Activated naive CD4-positive, alpha-beta T cell treated with anti-CD3 and anti-CD28 coated beads for 36 hours (primary cell): ENCODE data around the gene TMEM204. TPM values are rescaled to one million over a fixed set of nuclear protein-coding genes. Genes with fewer than 3 reads are reported as not detected.

ENCODE experiments used
- CTCF ChIA-PET: fragments of 350-600 bp; sonication (Branson Sonifier 250); formaldehyde crosslinking; loops from one replicate; lab custom pipeline; 2021; ENCODE audit warnings: antibody characterized with exemption; lab: Charles Lee
- DNase-seq: peaks from one replicate; pipeline ENCODE4 v3.0.0-alpha.2; 2020
- H3K27ac Mint-ChIP-seq: one replicate; pipeline ENCODE4 v1.8.0; 2021; ENCODE audit warnings: mild to moderate bottlenecking, mixed read lengths
- H3K27me3 Mint-ChIP-seq: one replicate; pipeline ENCODE4 v1.8.0; 2021; ENCODE audit warnings: low read depth, mixed read lengths
- H3K36me3 Mint-ChIP-seq: one replicate; pipeline ENCODE4 v1.8.0; 2021; ENCODE audit warnings: low read depth, mixed read lengths
- H3K4me1 Mint-ChIP-seq: one replicate; pipeline ENCODE4 v1.8.0; 2021; ENCODE audit warnings: low read depth, mixed read lengths
- H3K4me3 Mint-ChIP-seq: one replicate; pipeline ENCODE4 v1.8.0; 2021; ENCODE audit warnings: mild to moderate bottlenecking, moderate library complexity, mixed read lengths
- H3K9me3 Mint-ChIP-seq: one replicate; pipeline ENCODE4 v1.8.0; 2021; ENCODE audit warnings: mixed read lengths
- intact Hi-C: fragments of 100-400 bp; cut with micrococcal nuclease; formaldehyde crosslinking; loops from one replicate; pipeline ENCODE4 v1.15.1; 2023
- total RNA-seq, 2 experiments: library from RNA; stranded (reverse); gene quantifications; one replicate each; pipeline ENCODE4 v1.2.3, GENCODE V29; 2021

Gene TMEM204
- total RNA-seq, 2 experiments from 2014 or later: 7.7 to 8.2 TPM

- Mint-ChIP-seq H3K4me1 (peaks cover 38% of the 10 kb centered on the region), H3K4me3 (no peak overlapping the region), H3K27me3 (no peaks in the 10 kb centered on the region), H3K9me3 (no peaks in the 10 kb centered on the region), H3K36me3 (no peaks in the 10 kb centered on the region), H3K27ac (peak overlapping the region; percentile 52)
- CTCF ChIA-PET: interaction anchor here (0.6 to 1.7 kb wide), 2 partner anchors 12 to 207 kb away, joined by 3 to 4 read pairs; no protein-coding TSS in a partner anchor
- intact Hi-C loops: no loop called here
- DNase-seq: no peak
Observed at GRCh38 chr16:1560866-1561265, 27.4 kb downstream of the TMEM204 start.

DNA sequence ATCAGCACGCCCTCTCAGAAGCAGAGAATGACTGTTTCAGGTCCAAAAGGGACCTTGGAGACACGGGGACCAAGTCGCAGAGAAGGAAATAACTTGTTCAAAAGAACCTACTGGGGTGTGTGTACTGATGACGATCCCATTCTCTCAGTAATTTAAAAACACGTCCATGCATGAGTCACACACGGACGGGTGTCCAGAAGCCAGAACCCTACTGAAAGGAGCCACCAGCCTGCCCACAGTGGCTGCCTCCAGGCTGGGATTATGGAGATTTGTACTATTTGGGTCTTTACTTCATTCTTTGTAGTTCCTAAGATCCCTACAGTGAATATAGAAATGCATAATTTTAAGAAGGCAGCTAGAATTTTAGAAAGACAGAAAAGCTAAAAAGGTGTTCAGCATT lies 27.8 kb downstream of the TMEM204 start:
- Mint-ChIP-seq H3K36me3 (no peaks in the 10 kb centered on the region), H3K4me3 (no peak overlapping the region), H3K27ac (no peak overlapping the region), H3K27me3 (no peaks in the 10 kb centered on the region), H3K4me1 (peaks cover 38% of the 10 kb centered on the region), H3K9me3 (no peaks in the 10 kb centered on the region)
- DNase-seq: no peak
- intact Hi-C loops: no loop called here
- CTCF ChIA-PET: interaction anchor here (0.6 to 1.7 kb wide), 2 partner anchors 12 to 207 kb away, joined by 3 to 4 read pairs; no protein-coding TSS in a partner anchor

DNA sequence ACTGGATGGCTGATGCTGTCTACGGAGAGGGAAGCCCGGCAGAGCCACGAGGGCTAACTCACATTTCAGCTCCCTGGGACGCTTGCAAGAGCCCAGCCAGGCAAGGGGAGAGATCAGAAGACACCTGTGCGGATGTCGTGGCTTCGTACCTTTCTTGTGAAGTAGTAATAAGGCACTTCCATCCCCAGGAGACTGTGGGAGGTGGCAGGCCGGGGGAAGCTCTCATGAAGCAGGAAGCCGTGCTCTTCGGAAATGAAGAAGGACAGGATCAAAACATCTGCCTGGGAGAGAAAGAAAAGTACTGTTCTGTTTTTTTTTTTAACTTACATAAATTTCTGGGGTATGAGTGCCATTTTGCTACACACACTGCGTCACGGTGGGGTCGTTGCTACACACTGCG lies 28.4 kb downstream of the TMEM204 start:
- intact Hi-C loops: no loop called here
- CTCF ChIA-PET: interaction anchor here (1.7 kb wide), 1 partner anchor 11 kb away, joined by 4 read pairs; no protein-coding TSS in a partner anchor
- H3K9me3 Mint-ChIP-seq: no peaks in the 10 kb centered on the region
- H3K4me3 Mint-ChIP-seq: no peak overlapping the region
- H3K4me1 Mint-ChIP-seq: peaks cover 38% of the 10 kb centered on the region
- no peaks in the 10 kb centered on the region for H3K27me3 Mint-ChIP-seq
- no peaks in the 10 kb centered on the region for H3K36me3 Mint-ChIP-seq
- no peak for DNase-seq
- no peak overlapping the region for H3K27ac Mint-ChIP-seq

GRCh38 chr16:1563786-1564185 lies 30.3 kb downstream of the TMEM204 start:
- Mint-ChIP-seq H3K9me3 (no peaks in the 10 kb centered on the region), H3K36me3 (no peaks in the 10 kb centered on the region), H3K4me3 (no peak overlapping the region), H3K27me3 (no peaks in the 10 kb centered on the region), H3K4me1 (peaks cover 36% of the 10 kb centered on the region), H3K27ac (no peak overlapping the region)
- intact Hi-C loops: no loop called here
- CTCF ChIA-PET: interaction anchor here (0.7 kb wide), 1 partner anchor 8 kb away, joined by 3 read pairs; no protein-coding TSS in a partner anchor
- no peak for DNase-seq

DNA sequence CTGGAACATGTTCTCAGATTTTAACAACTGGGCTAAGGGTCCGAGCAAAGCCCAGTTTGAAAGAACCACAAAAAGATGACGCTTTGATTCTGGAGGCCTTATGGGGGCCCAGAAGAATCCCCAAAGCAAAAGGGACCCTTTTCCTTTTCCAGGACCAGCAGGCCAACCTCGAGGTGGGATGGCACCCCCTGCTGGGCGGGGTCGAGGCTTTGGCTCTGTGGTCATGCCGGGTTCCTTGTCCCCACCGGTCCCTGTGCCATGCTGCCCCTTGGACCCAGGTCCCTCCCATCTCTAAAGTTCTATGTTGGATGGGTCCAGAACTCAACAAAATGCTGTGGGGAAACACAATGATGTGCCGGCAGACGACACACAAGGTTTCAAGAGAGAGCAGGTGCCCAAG lies 30.9 kb downstream of the TMEM204 start:
- no peak for DNase-seq
- CTCF ChIA-PET: no interaction called here
- H3K36me3 Mint-ChIP-seq: no peaks in the 10 kb centered on the region
- no peaks in the 10 kb centered on the region for H3K27me3 Mint-ChIP-seq
- intact Hi-C loops: no loop called here
- H3K9me3 Mint-ChIP-seq: no peaks in the 10 kb centered on the region
- H3K4me3 Mint-ChIP-seq: no peak overlapping the region
- H3K27ac Mint-ChIP-seq: no peak overlapping the region
- peaks cover 32% of the 10 kb centered on the region for H3K4me1 Mint-ChIP-seq

DNA sequence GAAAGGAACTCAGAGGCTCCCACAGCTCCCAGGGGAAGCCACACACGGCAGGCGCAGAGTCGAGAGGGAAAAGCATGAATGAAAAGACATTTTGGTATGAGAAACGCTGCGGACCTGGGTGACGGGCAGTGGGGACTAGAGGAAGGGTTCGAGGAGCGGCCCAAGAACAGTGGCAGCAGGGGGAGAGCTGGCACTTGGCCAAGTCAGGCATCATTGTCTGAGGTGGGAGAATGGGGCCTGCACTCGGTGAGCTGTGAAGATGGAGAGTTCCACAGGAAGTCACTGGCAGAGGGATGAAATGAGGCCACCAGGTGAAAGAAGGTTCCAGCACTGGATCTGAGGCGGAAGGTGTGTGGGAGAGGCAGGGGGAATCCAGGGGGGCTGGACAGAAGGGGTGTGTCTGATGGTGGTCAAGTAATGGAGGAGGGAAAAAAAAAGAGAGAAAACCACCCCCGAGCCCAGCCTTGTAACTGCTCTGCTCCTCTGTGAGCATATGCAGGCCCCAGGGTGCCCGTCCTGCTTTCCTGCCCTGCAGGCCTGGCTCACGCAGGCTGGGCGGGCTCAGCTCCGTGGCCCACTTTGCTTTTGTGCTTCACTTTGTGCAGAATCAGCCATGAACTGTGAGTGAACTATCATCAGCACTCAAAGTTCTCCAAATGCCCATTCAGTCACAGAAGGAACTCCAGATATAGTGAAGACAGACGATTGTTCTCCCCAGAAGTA lies 31.8 kb downstream of the TMEM204 start:
- no peak overlapping the region for H3K4me3 Mint-ChIP-seq
- H3K36me3 Mint-ChIP-seq: no peaks in the 10 kb centered on the region
- CTCF ChIA-PET: interaction anchor here (0.6 kb wide), 1 partner anchor 92 kb away, joined by 4 read pairs; no protein-coding TSS in a partner anchor
- no peaks in the 10 kb centered on the region for H3K9me3 Mint-ChIP-seq
- H3K4me1 Mint-ChIP-seq: peaks cover 23% of the 10 kb centered on the region
- intact Hi-C loops: no loop called here
- DNase-seq: no peak
- H3K27ac Mint-ChIP-seq: no peak overlapping the region
- no peaks in the 10 kb centered on the region for H3K27me3 Mint-ChIP-seq

- CTCF ChIA-PET: no interaction called here
- Mint-ChIP-seq H3K4me3 (no peak overlapping the region), H3K4me1 (peaks cover 3% of the 10 kb centered on the region), H3K27me3 (no peaks in the 10 kb centered on the region), H3K9me3 (no peaks in the 10 kb centered on the region), H3K27ac (no peak overlapping the region), H3K36me3 (no peaks in the 10 kb centered on the region)
- intact Hi-C loops: no loop called here
- no peak for DNase-seq
Observed at GRCh38 chr16:1567988-1568387, 34.5 kb downstream of the TMEM204 start.

DNA sequence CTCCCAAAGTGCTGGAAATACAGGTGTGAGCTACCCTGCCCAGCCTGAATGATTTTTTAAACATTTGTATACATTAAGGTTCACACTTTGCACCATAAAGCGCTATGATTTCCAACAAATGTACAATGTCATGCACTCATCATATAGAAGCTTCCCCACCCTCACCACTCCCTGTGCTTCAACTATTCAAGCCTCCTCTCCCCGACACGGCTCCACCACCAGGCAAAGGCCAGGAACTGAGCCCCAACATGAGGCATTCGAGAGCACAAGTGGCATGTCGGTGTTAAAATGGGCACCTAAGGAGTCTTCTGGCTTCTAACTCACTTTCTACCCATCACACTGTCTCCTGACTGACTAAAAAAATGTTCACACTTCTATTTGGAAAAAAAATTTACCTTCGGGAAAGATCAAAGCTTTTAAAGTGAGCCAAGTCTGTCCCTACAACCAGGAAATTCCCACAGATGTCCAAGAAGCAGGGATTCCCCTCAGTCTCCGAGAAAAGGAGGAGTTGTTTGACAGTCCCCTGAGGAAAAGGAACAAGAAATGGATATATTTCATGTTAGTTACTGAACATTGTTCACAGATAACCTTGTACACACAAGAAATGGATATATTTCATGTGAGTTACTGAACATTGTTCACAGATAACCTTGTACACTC lies 37.7 kb downstream of the TMEM204 start:
- Mint-ChIP-seq H3K27me3 (no peaks in the 10 kb centered on the region), H3K9me3 (no peaks in the 10 kb centered on the region), H3K4me1 (no peaks in the 10 kb centered on the region), H3K4me3 (no peak overlapping the region), H3K27ac (no peak overlapping the region), H3K36me3 (no peaks in the 10 kb centered on the region)
- DNase-seq: no peak
- CTCF ChIA-PET: no interaction called here
- intact Hi-C loops: no loop called here

- Mint-ChIP-seq H3K9me3 (no peaks in the 10 kb centered on the region), H3K36me3 (no peaks in the 10 kb centered on the region), H3K4me1 (no peaks in the 10 kb centered on the region), H3K27ac (no peak overlapping the region), H3K4me3 (no peak overlapping the region), H3K27me3 (no peaks in the 10 kb centered on the region)
- no peak for DNase-seq
- intact Hi-C loops: no loop called here
- CTCF ChIA-PET: interaction anchor here (0.6 to 1.7 kb wide), 2 partner anchors 9 to 12 kb away, joined by 3 to 4 read pairs; no protein-coding TSS in a partner anchor
Observed at GRCh38 chr16:1572673-1573072, 39.2 kb downstream of the TMEM204 start.

DNA sequence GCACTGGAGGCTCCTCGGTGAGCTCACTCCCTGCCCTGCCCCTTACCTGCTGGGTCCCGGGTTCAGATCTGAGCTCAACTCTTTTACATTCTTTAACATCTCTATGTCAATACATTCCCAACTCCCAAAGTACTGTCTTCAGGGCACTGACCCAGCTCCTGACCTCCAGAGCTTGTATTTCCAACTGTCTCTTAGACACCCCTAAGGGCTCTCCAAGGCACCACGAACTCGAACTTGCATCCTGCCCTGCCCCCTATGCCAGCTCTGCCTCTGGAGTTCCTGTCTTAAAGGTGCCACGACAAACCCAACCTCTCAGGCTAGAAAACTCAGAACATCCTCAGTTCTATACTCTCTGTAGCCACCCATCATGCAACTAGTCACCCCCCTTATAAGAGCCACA lies 39.8 kb downstream of the TMEM204 start:
- H3K9me3 Mint-ChIP-seq: no peaks in the 10 kb centered on the region
- no peaks in the 10 kb centered on the region for H3K36me3 Mint-ChIP-seq
- no peaks in the 10 kb centered on the region for H3K4me1 Mint-ChIP-seq
- CTCF ChIA-PET: interaction anchor here (1.7 kb wide), 1 partner anchor 12 kb away, joined by 4 read pairs; no protein-coding TSS in a partner anchor
- DNase-seq: no peak
- no peaks in the 10 kb centered on the region for H3K27me3 Mint-ChIP-seq
- no peak overlapping the region for H3K4me3 Mint-ChIP-seq
- intact Hi-C loops: no loop called here
- H3K27ac Mint-ChIP-seq: no peak overlapping the region

DNA sequence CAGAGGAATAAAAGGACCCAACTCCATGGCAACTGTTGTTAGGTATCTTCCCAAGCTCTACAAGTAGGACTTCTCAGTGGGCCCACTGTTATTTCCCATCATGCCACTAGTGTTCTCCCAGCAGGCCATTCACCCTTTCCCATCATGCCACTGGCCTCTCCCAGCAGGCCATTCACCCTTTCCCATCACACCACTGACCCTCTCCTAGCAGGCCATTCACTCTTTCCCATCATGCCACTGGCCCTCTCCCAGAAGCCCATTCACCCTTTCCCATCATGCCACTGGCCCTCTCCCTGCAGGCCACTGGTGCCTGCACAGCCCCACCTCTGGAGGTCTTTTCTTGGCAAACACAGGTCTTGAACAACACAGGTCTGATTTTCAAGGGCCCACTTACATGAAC lies 42.1 kb downstream of the TMEM204 start:
- no peaks in the 10 kb centered on the region for H3K4me1 Mint-ChIP-seq
- intact Hi-C loops: no loop called here
- H3K4me3 Mint-ChIP-seq: no peak overlapping the region
- H3K27ac Mint-ChIP-seq: no peak overlapping the region
- H3K36me3 Mint-ChIP-seq: no peaks in the 10 kb centered on the region
- CTCF ChIA-PET: no interaction called here
- no peak for DNase-seq
- H3K27me3 Mint-ChIP-seq: no peaks in the 10 kb centered on the region
- H3K9me3 Mint-ChIP-seq: no peaks in the 10 kb centered on the region

GRCh38 chr16:1579214-1579613 lies 45.7 kb downstream of the TMEM204 start:
- Mint-ChIP-seq H3K27me3 (no peaks in the 10 kb centered on the region), H3K36me3 (no peaks in the 10 kb centered on the region), H3K27ac (no peak overlapping the region), H3K4me3 (no peak overlapping the region), H3K9me3 (no peaks in the 10 kb centered on the region), H3K4me1 (no peaks in the 10 kb centered on the region)
- no peak for DNase-seq
- intact Hi-C loops: no loop called here
- CTCF ChIA-PET: interaction anchor here (0.6 kb wide), 1 partner anchor 40 kb away, joined by 3 read pairs; no protein-coding TSS in a partner anchor
